Esophagus muscularis mucosa (tissue), 3 donors: Measurements from ENCODE around the gene RNF144A.

Experiments
- EP300 ChIP-seq: sonication (generic); formaldehyde crosslinking; IDR thresholded peaks from one replicate; pipeline ENCODE4 v1.6.1; 2017; ENCODE audit warnings: antibody characterized with exemption
- POLR2AphosphoS5 ChIP-seq, 2 donors: sonication (generic); formaldehyde crosslinking; IDR thresholded peaks; one replicate each; pipeline ENCODE4 v1.6.1; 2017; ENCODE audit warnings: antibody characterized with exemption in 2 of 2

- TF ChIP-seq POLR2AphosphoS5 (IDR thresholded peaks at IDR 0.05) (no peak), EP300 (no peak)
Observed at GRCh38 chr2:6937157-6937556, 19.9 kb downstream of the RNF144A start.
